ENCODE results near the gene PTPN11. TPM values are rescaled to one million over a fixed set of nuclear protein-coding genes. Genes with fewer than 3 reads are reported as not detected.

Gene PTPN11
- total and polyA plus RNA-seq, 12 donors: 14.4 to 129 (median 72.0) TPM

GRCh38 chr12:112523856-112524255, 105.1 kb downstream of the PTPN11 start:
- H3K27ac ChIP-seq: no peak overlapping the region
- H3K4me1 ChIP-seq (replicated peaks in 1 of 2): no peaks in the 10 kb centered on the region
- intact Hi-C loops (cut with DNase I): no loop called here
- H3K4me3 ChIP-seq: no peak overlapping the region
- H3K9me3 ChIP-seq (replicated peaks in 1 of 3): no peaks in the 10 kb centered on the region
- DNase-seq: no peak
- H3K27me3 ChIP-seq: no peaks in the 10 kb centered on the region
- no peaks in the 10 kb centered on the region for H3K36me3 ChIP-seq (replicated peaks in 1 of 2)
- WGBS, 4 donors: 86 to 99% (median 90%) methylated on average over 5 of the region's 5 CpGs
- TF ChIP-seq CTCF (IDR thresholded peaks at IDR 0.05) (no peak), POLR2A (IDR thresholded peaks at IDR 0.05) (no peak)

- TF ChIP-seq POLR2A (IDR thresholded peaks at IDR 0.05) (no peak), CTCF (IDR thresholded peaks at IDR 0.05) (no peak)
- 90 to 93% (median 91%) methylated on average over 4 of the region's 4 CpGs for WGBS, 4 donors
- H3K9me3 ChIP-seq (replicated peaks in 1 of 3): no peaks in the 10 kb centered on the region
- no peak overlapping the region for H3K27ac ChIP-seq
- intact Hi-C loops (cut with DNase I): no loop called here
- no peak for DNase-seq
- H3K36me3 ChIP-seq (replicated peaks in 1 of 2): no peaks in the 10 kb centered on the region
- no peaks in the 10 kb centered on the region for H3K4me1 ChIP-seq (replicated peaks in 1 of 2)
- no peaks in the 10 kb centered on the region for H3K27me3 ChIP-seq
- H3K4me3 ChIP-seq: no peak overlapping the region
These were observed 105.5 kb downstream of the PTPN11 start for GRCh38 chr12:112524269-112524668.

GRCh38 chr12:112524676-112525425, 106.1 kb downstream of the PTPN11 start:
- no peak for DNase-seq
- no peaks in the 10 kb centered on the region for H3K4me1 ChIP-seq (replicated peaks in 1 of 2)
- intact Hi-C loops (cut with DNase I): no loop called here
- 70 to 79% (median 72%) methylated on average over 5 of the region's 5 CpGs for WGBS, 4 donors
- TF ChIP-seq POLR2A (IDR thresholded peaks at IDR 0.05) (no peak), CTCF (IDR thresholded peaks at IDR 0.05) (no peak)
- no peaks in the 10 kb centered on the region for H3K36me3 ChIP-seq (replicated peaks in 1 of 2)
- H3K27ac ChIP-seq: no peak overlapping the region
- H3K4me3 ChIP-seq: no peak overlapping the region
- H3K9me3 ChIP-seq (replicated peaks in 1 of 3): no peaks in the 10 kb centered on the region
- H3K27me3 ChIP-seq: no peaks in the 10 kb centered on the region

GRCh38 chr12:112525426-112525809, 106.7 kb downstream of the PTPN11 start:
- Histone ChIP-seq H3K27ac (no peak overlapping the region), H3K4me1 (replicated peaks in 1 of 2) (no peaks in the 10 kb centered on the region), H3K36me3 (replicated peaks in 1 of 2) (no peaks in the 10 kb centered on the region), H3K9me3 (replicated peaks in 1 of 3) (no peaks in the 10 kb centered on the region), H3K27me3 (no peaks in the 10 kb centered on the region), H3K4me3 (no peak overlapping the region)
- intact Hi-C loops (cut with DNase I): no loop called here
- DNase-seq: no peak
- no peak for TF ChIP-seq POLR2A (IDR thresholded peaks at IDR 0.05)
- no peak for TF ChIP-seq CTCF (IDR thresholded peaks at IDR 0.05)
- WGBS, 4 donors: 86 to 92% (median 90%) methylated on average over 6 of the region's 6 CpGs

Measured in adrenal gland (tissue), 12 donors.